Measurements from ENCODE around the gene MEIOB.

The MEIOB gene

DNA sequence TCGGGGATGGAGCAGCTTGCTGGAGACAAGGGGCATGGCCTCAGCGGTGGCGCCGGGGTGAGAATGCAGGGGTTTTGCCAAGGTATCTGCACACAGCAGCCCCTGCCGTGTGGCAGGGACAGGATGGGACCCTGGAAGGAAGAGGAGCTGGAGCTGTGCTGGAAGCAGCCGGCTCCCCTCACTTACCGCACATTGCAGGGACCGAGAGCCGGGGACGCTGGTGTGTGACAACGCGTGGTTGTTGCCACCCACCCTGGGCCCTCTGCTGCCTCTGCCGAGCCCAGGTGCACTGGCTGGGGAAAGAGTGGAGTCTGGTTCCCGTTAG, 86.2 kb downstream of the MEIOB start:
- no peak for DNase-seq

DNA sequence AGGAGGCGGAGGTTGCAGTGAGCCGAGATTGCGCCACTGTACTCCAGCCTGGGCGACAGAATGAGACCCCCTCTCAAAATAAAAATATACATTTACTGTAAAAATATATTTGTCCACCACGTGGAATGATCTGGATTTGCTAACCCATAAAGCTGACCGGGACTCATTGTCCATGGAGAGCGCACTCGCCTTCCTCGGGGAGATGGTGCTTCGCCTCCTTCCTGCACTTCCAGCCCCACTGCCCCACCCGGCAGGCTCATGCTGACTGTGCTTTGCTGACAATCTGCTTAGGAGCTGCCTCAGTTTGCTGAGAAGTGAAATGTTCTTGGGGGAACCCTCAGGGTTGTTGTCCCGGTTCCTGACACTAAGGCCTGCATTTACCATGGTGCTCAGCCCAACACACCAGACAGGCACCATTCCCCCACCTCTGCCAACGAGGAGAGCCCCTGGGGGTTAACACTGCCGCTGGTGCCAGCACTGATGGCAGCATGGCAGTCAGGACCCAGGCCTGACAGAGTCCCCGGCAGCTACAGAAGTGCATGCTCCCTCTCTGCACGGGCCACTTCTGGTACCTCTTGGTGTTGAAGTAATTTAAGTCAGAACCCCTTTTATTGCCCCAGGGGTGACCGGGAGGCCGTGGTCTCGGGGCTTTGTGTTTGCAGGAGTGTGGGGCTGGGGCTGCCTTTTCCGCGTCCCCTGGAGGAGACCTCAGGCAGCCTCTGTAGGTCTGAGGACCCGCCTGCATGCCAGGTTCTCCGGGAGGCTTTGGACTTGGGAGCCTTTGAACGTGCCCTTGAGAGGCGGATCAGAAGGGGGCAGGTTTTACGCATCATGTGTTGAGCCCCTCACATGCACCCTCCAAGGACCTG, 86.8 kb downstream of the MEIOB start:
- no peak for DNase-seq
